Bronchial epithelial cell (primary cell): ENCODE results near the gene UQCC2. TPM values are rescaled to one million over a fixed set of nuclear protein-coding genes. Genes with fewer than 3 reads are reported as not detected.

ENCODE experiments used
- DNase-seq: peaks from one replicate; pipeline ENCODE4 v3.0.0-alpha.2; 2010; ENCODE audit warnings: low read depth
- FAIRE-seq: peaks from 2 replicates; lab custom pipeline; 2011; peaks lifted over from hg19 to GRCh38; lab: Jason Lieb, UNC
- H3K27me3 ChIP-seq: 2 replicates; pipeline ENCODE4 v1.5.1; 2011; ENCODE audit warnings: low read length; ENCODE audit not compliant: control insufficient read depth, insufficient read depth
- H3K36me3 ChIP-seq: 2 replicates; pipeline ENCODE4 v1.5.1; 2011; ENCODE audit warnings: low read length; ENCODE audit not compliant: control insufficient read depth, insufficient read depth
- H3K4me3 ChIP-seq: 2 replicates; pipeline ENCODE4 v1.5.1; 2011; ENCODE audit warnings: mild to moderate bottlenecking, low read depth, low read length, control low read depth
- total RNA-seq: library from RNA; depleted of rRNA; stranded (reverse); fragments of >200 nt; gene quantifications from 2 replicates; pipeline ENCODE4 v1.2.1, GENCODE V29; 2014
- TF ChIP-seq, protein P1 (sequence below): IDR thresholded peaks from 2 replicates; pipeline ENCODE4 v1.5.1; 2011; ENCODE audit warnings: mild to moderate bottlenecking, moderate library complexity, low read length, control low read depth, inconsistent platforms; ENCODE audit not compliant: insufficient read depth, severe bottlenecking

The UQCC2 gene
- total RNA-seq, 1 donor from 2014 or later = 47.1 TPM

DNA sequence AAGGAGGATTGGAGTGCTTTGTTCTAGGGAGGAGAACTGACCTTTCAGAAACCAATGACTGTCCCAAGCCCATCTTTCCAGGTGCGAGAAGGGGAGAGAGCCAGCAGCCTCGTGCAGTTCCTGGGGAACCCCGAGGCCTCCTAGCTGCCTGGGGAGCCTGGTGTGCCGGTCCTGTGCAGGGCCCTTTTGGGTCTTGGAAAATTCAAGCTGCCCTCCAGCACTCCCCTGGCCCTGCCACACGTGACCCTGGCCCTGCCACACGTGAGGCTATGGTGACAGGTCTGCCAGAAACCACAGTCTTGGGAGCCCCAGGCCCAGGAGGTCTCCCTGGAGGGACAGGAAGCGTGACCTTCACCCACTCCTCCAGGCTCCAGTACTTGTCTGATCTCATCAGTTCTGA is 19.5 kb upstream of the UQCC2 start:
- no peak overlapping the region for H3K4me3 ChIP-seq
- DNase-seq (no peak), FAIRE-seq (no peak)
- TF ChIP-seq, protein P1, sequence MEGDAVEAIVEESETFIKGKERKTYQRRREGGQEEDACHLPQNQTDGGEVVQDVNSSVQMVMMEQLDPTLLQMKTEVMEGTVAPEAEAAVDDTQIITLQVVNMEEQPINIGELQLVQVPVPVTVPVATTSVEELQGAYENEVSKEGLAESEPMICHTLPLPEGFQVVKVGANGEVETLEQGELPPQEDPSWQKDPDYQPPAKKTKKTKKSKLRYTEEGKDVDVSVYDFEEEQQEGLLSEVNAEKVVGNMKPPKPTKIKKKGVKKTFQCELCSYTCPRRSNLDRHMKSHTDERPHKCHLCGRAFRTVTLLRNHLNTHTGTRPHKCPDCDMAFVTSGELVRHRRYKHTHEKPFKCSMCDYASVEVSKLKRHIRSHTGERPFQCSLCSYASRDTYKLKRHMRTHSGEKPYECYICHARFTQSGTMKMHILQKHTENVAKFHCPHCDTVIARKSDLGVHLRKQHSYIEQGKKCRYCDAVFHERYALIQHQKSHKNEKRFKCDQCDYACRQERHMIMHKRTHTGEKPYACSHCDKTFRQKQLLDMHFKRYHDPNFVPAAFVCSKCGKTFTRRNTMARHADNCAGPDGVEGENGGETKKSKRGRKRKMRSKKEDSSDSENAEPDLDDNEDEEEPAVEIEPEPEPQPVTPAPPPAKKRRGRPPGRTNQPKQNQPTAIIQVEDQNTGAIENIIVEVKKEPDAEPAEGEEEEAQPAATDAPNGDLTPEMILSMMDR = no peak
- peaks cover 2% of the 10 kb centered on the region for H3K27me3 ChIP-seq
- H3K36me3 ChIP-seq = no peaks in the 10 kb centered on the region

DNA sequence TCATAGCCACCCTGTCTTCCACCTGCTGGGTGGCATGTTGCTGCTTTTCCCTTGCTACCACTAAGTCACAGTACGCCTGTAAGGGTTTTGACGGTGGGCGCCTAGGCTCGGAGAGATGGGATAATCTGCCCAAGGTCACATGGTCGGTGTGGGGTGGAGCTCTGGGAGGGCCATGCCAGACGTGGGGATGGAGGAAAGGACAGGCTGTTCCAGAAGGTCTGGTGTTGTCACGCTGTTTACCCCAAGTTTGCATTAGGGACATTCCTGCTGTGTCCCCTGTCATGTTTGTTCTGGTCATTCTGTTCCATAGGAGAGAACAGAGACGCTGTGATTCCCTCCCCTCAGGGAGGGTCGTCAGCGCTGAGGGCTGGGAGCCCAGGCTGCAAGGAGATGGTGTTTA is 19.1 kb upstream of the UQCC2 start:
- peaks cover 2% of the 10 kb centered on the region for H3K27me3 ChIP-seq
- DNase-seq (no peak), FAIRE-seq (no peak)
- no peak overlapping the region for H3K4me3 ChIP-seq
- H3K36me3 ChIP-seq = no peaks in the 10 kb centered on the region
- TF ChIP-seq, protein P1 = no peak

DNA sequence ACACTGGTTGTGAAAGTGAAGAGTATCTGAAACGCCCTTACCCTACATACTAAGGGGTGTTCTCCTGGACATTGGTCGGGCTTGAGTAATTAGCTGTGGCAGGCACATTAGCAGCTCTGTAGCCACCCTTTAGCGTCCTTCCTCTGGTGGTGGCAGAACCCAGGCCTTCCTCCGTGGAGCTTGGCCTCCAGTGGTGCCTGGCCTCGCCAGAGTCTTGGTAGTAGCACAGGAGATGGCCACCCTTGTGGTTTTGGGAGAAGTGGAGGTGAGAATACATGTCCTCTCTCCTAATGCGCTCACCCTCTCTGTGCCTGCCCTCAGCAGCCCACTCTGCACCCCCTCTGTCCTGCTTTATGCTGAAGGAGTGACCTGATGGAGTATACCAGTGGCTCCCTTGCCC is 17.6 kb upstream of the UQCC2 start:
- H3K27me3 ChIP-seq = peaks cover 2% of the 10 kb centered on the region
- FAIRE-seq (no peak), DNase-seq (no peak)
- no peaks in the 10 kb centered on the region for H3K36me3 ChIP-seq
- TF ChIP-seq, protein P1 = no peak
- H3K4me3 ChIP-seq = no peak overlapping the region

DNA sequence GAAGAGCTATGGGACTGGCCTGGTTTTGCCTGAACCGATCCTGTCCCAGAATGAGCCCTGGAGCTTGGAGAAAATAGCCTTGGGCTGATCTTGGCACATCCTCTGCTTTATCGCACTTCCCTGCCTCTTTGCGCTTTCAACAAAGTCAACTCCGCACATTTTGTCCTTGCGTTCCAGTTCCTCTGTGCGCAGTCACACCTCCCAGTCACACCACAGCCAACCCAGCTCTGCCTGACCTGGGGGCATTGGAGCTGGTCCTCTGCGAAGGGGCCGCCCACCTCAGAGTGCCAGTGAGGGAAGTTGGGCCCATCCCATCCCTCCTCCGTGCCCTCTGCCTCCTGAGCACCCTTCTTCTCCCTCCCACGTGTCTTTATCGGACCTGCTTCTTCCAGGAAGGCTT is 16.9 kb upstream of the UQCC2 start:
- DNase-seq = no peak
- Histone ChIP-seq H3K27me3 (peaks cover 5% of the 10 kb centered on the region), H3K36me3 (no peaks in the 10 kb centered on the region), H3K4me3 (no peak overlapping the region)
- TF ChIP-seq, protein P1 = no peak
- no peak for FAIRE-seq

DNA sequence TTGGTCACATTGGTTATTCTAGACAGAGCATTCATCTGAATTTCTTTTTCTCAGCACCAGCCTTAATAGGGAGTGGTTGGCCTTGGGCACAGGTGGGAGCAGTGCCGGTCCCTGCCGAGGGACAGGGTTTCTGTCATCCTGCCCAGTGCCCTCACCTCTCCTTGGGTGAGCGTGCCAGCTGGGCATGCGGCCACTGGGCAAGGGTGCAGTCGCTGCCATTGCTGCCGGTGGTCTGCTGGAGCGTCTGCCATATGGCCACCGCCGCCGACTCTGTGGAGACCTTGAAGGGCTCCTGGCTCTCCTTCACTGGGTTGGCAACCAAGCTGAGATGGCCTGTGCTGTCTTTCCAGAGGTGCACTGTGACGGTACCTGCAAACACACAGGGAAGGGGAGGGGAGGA is 16.4 kb upstream of the UQCC2 start:
- DNase-seq (no peak), FAIRE-seq (no peak)
- no peak overlapping the region for H3K4me3 ChIP-seq
- H3K27me3 ChIP-seq = peaks cover 5% of the 10 kb centered on the region
- no peaks in the 10 kb centered on the region for H3K36me3 ChIP-seq
- TF ChIP-seq, protein P1 = no peak

DNA sequence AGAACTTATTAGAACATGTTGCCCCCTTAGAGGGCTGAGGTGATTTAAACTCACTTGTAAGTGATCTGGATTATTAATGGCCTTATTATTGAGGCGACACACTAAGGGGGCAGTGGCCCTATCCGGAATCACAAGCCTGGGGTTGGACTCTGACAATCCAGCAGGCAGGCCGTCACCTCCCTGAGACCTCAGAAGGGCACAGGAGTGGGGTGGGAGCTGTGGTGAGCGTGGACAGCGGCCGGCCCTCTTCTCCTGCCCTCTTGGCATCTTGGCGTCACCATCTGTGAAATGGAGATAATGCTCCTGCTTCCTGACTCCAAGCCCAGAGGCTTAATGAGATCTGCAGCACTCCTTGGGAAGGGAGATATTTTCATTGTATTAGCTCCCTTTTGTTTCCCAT is 15.6 kb upstream of the UQCC2 start:
- Histone ChIP-seq H3K36me3 (no peaks in the 10 kb centered on the region), H3K27me3 (peaks cover 6% of the 10 kb centered on the region), H3K4me3 (no peak overlapping the region)
- FAIRE-seq (no peak), DNase-seq (no peak)
- TF ChIP-seq, protein P1 = no peak
